NCI-H1048 (cell line): ENCODE measurements around the gene MTX3.

Source experiments
- DNase-seq: peaks from one replicate; lab custom pipeline; 2025; lab: John Stamatoyannopoulos, UW

Gene MTX3

GRCh38 chr5:79936002-79936645 lies 54.9 kb downstream of the MTX3 start:
- no peak for DNase-seq

GRCh38 chr5:79934681-79935080 lies 56.4 kb downstream of the MTX3 start:
- DNase-seq, result no peak

DNA sequence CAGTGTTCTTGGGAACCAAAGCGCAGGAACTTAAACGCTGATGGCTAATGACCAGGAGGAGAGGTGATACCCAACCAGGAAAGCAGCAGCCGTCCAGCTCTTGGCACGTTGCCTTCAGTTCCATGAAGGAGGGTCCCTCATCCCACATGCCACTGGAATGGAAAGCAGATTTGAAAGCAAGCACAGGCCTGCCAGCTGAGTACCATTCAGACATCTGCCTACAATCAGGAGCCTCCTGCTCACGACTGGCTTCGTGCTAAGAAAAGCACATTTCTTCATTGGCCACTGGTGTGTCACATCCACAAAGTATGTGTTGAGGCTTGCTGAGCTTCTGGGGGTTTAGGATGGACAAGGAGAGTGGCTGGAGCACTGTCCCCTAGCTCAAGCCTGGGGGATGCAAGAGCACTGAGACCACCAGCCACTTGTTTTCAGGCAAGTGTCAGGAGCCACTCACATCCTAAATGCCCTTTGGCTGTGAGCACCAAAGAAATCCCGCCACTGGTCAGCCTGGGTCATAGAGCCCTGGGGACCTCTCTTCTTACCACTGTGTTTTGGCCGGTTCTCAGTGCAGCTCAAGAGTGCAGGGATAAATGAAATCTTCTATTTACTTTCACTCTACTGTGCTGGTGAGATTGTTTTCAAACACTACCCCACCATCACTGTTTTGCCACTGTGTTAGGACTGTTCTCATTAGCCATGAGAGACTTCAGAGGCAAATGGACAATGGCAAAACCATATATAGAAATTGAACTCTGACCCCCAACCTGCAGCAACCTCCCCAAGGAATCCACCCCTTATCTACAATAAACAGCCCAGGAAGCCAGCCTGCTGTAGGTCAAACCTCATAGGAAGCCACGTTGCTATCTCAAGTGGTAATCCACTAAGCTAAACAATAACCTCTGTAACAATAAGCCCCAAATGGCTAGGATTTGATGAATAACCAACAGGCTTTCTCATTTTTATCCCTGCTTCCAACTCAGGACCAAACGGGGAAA lies 58.3 kb downstream of the MTX3 start:
- no peak for DNase-seq

GRCh38 chr5:79931866-79932265 lies 59.2 kb downstream of the MTX3 start:
- DNase-seq, result no peak

GRCh38 chr5:79931409-79931808 lies 59.7 kb downstream of the MTX3 start:
- DNase-seq, result no peak

GRCh38 chr5:79929095-79929494 lies 62.0 kb downstream of the MTX3 start:
- DNase-seq, result no peak
